Measurements from ENCODE around the gene PLEK.
"Not testable (repeated sequence)": the region's sequence is repeated elsewhere in the genome, so short reads cannot be mapped to it uniquely, and the experiment has no call there.

Gene PLEK

DNA sequence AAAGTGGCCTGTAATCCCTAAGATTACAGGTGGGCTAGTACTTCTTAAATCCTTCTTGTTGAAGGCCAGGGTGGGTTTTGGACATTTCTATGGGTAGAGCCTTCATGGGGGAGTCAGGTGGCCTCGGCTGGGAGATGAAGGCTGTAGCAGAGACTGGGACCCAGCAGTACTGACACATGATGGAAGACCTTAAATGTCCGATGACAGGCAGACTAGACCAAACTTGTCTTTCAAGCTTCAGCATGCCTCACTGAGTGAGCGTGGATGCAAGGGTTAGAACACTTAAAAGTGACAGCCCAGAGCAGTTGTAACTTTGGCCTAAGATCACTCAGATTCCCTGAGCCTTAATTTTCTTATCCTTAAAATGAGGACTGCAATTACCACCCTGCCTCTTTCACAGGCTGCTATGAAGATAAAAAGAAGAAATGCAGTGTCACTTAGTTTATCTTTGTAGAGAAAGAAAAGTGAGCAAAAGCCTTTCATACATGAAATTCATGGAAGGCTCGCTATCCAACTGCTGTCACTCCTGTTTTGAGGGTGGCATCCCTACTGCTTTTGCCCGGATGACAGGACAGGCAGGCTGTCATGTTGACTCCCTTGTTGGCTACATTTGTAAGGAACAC, 19.5 kb downstream of the PLEK start:
- DNase-seq (ENCODE audit: low spot score), result no peak

DNA sequence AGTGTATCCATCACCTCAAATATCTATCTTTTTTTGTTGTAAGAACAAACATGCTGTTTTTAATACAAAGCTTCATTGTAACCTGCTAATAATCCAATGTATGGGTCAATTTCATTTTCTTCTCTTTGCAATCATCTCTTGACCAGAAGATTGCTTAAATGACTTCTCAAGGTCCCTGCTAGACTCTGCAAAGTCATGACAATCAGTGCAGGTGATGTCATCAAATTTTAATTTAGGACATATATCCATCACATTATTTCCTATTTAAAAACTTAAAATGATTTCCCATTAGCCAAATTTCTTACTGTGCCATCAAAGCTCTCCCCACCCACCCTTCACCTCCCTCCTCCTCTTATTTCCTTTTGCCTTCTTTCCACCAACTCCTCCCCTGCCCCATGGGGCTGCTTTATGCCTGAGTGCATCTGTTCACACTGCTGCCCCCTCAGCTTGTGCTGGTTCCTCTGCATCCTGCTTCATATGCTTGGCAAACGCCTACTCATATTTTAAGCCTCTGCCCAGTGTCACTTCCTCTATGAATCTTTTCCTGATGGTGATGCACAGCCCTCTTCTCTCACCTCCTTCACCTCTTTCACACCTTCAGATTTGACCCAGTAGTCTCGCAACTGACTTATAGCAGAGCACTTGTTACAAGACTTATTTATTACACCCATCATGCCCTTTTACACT, 20.3 kb downstream of the PLEK start:
- peak; percentile 5 for DNase-seq (ENCODE audit: low spot score)

- DNase-seq (ENCODE audit: low spot score), result no peak
These were observed 20.8 kb downstream of the PLEK start for GRCh38 chr2:68385907-68386287.

DNA sequence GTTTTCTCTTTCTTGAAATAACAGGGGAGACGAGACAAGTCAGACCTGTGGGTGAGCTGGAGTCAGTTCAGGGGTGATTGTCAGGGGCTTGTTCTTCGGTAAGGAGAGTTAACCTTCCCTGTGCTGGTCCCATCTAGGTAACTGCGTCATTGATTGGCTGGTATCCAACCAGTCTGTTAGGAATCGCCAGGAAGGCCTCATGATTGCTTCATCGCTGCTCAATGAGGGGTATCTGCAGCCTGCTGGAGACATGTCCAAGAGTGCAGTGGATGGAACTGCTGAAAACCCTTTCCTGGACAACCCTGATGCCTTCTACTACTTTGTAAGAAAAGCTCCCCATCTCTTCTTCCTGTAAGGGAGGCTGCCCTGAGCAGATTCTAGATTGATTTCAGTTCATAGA, 21.3 kb downstream of the PLEK start:
- no peak for DNase-seq (ENCODE audit: low spot score)

DNA sequence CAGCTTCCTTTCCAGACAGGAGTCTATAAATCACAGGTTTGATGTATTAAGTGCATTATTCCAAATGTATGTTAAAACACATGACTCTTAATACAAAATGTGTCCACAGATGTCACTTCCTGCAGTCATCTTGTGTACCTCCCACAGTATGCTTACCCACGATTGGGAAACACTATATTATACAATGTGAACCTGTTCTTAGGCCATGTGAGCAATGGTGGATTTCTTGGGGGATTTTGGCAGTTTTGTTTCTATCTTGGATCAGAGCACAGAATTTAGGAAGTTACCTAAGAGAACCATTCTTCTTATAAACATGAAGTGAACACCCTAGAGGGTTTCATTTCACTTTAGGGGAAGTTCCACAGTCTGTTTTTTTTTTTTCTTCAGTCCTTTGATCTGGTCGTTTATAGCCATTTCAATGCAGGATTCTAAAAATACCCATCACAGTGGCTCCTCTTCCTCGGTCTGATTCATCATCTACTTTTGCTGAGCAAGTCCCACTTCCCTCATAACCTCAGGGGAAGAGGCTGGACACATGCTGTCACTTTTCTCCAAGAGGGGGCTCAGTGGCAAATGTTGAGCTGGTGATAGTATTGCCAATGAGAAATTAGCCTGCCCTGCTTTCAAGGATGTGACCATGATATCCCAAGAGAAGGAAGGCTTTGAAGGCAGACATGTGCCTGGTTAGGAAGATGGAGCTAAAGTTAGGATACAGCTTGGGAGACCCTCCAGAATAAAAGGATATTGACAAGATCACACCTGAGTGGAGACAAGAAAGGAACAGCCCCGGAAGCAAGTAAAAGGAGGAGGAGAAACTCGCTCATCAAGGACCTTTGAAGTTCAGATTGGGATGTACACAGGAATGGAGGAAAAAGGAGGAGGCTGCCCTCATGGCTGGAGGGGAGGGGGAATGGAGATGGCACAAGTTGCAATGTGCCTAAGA, 22.6 kb downstream of the PLEK start:
- no peak for DNase-seq (ENCODE audit: low spot score)

DNA sequence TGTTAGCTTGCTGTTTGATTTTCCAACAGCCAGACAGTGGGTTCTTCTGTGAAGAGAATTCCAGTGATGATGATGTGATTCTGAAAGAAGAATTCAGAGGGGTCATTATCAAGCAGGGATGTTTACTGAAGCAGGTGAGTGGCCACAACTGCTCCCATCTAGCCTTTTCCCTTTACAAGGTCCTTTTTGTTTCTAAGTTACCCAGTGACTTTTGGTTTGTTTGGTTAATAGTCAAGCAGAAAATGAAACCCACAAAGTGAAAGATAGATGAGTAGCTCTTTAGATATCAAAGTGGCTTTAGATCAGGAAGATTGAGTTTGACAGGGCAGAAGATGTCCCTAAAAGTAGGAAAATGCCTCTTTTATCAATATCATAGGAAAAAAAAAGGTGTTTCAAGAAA, 23.3 kb downstream of the PLEK start:
- DNase-seq (ENCODE audit: low spot score), result no peak

DNA sequence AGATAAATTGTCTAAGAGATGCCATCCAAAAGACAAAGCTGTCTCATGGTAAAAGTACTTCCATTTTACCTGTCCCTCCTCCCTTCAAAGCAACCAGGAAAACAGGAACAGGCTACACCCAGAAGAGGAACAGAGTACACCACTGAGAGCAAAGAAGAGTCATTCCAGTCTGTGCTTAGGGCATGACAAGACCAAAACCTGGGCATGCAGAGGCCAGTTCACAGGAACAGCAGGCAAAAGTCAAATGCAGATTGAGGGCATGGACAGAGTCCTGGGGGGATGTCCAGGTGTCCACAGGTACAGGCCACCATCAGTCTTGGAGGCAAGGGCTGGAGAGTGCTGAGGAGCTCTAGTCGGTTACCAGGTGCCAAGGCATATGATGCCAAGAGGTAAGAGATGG, 23.7 kb downstream of the PLEK start:
- no peak for DNase-seq (ENCODE audit: low spot score)

DNA sequence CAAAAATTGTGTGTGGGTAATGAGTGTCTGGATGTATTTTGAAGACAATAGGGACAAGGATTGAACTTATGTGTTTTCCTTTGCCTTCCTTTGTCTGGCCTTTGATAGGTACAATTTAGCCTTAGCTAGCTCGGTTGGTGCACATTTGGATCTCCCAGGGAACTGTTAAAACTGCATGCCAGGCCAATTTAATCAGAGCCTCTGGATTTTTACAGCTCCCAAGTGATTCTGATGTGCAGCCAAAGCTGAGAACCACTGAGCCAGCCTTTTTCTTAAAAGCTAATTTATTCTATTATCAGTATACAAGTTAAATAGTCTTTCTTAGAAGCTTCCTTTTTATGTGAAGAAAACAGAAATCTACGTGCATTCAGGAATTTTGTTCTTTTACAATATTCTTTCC, 25.0 kb downstream of the PLEK start:
- no peak for DNase-seq (ENCODE audit: low spot score)

DNA sequence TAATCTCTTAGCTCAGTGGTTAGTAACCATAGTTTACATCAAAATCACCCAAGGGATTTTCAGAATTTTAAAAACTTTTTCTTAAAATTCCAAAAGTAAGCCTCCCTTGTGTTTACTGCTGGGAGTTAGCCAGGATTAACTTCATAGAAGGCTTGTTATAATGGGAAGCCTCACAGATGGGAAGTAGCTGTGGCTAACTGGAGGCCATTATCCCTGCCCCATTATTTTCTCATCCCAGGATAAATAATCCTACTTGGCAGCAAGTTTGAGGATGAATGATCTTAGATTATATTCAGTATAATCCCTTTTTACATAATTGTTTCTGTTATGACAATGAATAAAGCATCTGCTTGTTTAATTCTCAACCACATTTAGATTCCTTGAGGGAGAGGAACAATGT, 25.5 kb downstream of the PLEK start:
- no peak for DNase-seq (ENCODE audit: low spot score)

DNA sequence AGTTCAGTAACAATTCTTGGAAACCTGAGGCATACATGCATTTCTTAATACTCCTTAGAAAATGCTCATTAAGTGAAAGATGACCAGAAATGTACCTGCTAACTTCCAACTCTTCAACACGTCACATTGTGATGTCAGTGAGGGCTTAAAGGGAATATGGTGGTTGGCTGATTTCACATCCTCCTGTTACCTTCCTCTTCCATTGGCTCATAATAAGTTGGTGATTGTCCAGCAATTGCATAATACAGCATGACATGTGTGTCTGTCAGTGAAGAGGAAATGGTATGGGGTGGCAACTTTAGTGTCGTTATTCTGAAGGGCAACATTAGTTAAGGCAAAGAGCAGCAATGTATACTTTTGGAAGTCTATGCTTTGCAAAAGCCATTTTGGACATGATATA, 26.0 kb downstream of the PLEK start:
- peak; percentile 3 for DNase-seq (ENCODE audit: low spot score)

GRCh38 chr2:68391869-68392268, 26.8 kb downstream of the PLEK start:
- DNase-seq (ENCODE audit: low spot score), result no peak

GRCh38 chr2:68396093-68396492, 31.0 kb downstream of the PLEK start:
- no peak for DNase-seq (ENCODE audit: low spot score)

- DNase-seq (ENCODE audit: low spot score), result not testable (repeated sequence)
These were observed 32.7 kb downstream of the PLEK start for GRCh38 chr2:68397704-68398263.

GRCh38 chr2:68403199-68403644, 38.1 kb downstream of the PLEK start:
- DNase-seq (ENCODE audit: low spot score), result no peak

- no peak for DNase-seq (ENCODE audit: low spot score)
These were observed 39.1 kb downstream of the PLEK start for GRCh38 chr2:68404164-68404563.

GRCh38 chr2:68404893-68405799, 40.1 kb downstream of the PLEK start:
- no peak for DNase-seq (ENCODE audit: low spot score)

DNA sequence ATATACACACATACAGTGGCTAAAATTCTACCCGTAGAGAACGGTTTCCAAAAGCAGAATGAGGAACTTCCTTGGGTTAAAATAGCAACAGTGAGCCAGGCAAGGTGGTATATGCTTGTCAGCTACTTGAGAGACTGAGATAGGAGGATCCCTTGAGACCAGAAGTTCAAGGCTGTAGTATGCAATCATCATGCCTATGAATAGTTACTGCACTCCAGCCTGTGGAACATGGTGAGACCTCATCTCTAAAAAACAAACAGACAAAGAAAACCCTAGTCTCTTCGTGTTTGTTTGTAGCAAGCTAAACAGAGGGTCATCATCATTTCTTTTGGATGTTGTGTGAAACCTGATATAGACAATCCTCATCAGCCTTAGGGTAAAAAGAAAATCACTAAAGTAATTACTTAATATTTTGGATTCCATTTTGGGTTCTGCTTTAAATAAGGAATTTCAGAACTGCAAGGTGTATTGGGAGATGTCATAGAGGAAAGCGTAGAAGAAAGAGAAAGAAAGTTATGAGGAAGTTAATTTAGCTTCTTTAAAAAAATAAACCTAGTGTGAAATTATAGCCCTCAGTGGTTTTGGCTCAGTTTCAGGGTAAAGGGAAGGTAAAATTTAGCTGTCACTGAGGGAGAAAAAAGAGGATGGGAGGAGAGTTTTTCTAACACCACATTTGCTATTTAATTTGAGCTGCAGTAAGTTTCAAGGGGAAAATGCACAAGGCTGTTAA, 46.5 kb downstream of the PLEK start:
- DNase-seq (ENCODE audit: low spot score), result no peak

- DNase-seq (ENCODE audit: low spot score), result no peak
These were observed 47.2 kb downstream of the PLEK start for GRCh38 chr2:68412127-68412819.

GRCh38 chr2:68413466-68413865, 48.4 kb downstream of the PLEK start:
- DNase-seq (ENCODE audit: low spot score), result no peak

- no peak for DNase-seq (ENCODE audit: low spot score)
These were observed 49.4 kb downstream of the PLEK start for GRCh38 chr2:68414452-68414851.

All from RKO (cell line).